ENCODE measurements around the gene FMNL2. TPM values are rescaled to one million over a fixed set of nuclear protein-coding genes. Genes with fewer than 3 reads are reported as not detected.

The FMNL2 gene
- total and polyA plus RNA-seq, 4 donors, result 1.5 to 9.3 (median 5.1) TPM

- WGBS, result 44% methylated on average over 12 of the region's 12 CpGs
- H3K9me3 ChIP-seq (ENCODE audit: control insufficient read depth in 4 of 4, low read length in 3 of 4), result no peaks in the 10 kb centered on the region
- H3K27me3 ChIP-seq (ENCODE audit: control insufficient read depth in 4 of 4, insufficient read depth in 4 of 4, low read length in 3 of 4), result no peaks in the 10 kb centered on the region
- H3K4me1 ChIP-seq (ENCODE audit: control insufficient read depth in 4 of 4, insufficient read depth in 4 of 4, low read length in 3 of 4), result peaks cover 4 to 31% (median 19%) of the 10 kb centered on the region in 4 donors
- TF ChIP-seq RXRA (IDR thresholded peaks at IDR 0.05) (no peak), NR2F2 (IDR thresholded peaks at IDR 0.05) (no peak), SP1 (IDR thresholded peaks at IDR 0.05) (no peak), FOXA2 (IDR thresholded peaks at IDR 0.05) (no peak), ATF3 (IDR thresholded peaks at IDR 0.05) (no peak), YY1 (IDR thresholded peaks at IDR 0.05) (no peak), JUND (IDR thresholded peaks at IDR 0.05) (no peak), CTCF (IDR thresholded peaks at IDR 0.05; ENCODE audit: low read depth, low read length, missing input control) (no peak), HNF4A (conservative IDR thresholded peaks at IDR 0.05) (no peak), GABPA (IDR thresholded peaks at IDR 0.05 in 1 of 2, conservative IDR thresholded peaks at IDR 0.05 in 1 of 2) (no peak), MAX (IDR thresholded peaks at IDR 0.05) (no peak), ZBTB33 (IDR thresholded peaks at IDR 0.05) (no peak)
- H3K36me3 ChIP-seq (ENCODE audit: control insufficient read depth in 4 of 4, insufficient read depth in 3 of 4, low read depth in 1 of 4, low read length in 3 of 4), result no peaks in the 10 kb centered on the region
- H3K9ac ChIP-seq (ENCODE audit: low read depth in 1 of 2, low read length in 2 of 2), result peak overlapping the region in 1 of 2 donors; percentile 14
- H3K27ac ChIP-seq (ENCODE audit: low read depth in 1 of 2, low read length in 2 of 2), result no peak overlapping the region
- no peak overlapping the region for H3K4me3 ChIP-seq (ENCODE audit: low read depth in 1 of 3, low read length in 3 of 3)
- DNase-seq (ENCODE audit: low spot score), result no peak
Observed at GRCh38 chr2:152470861-152471854, 136.2 kb downstream of the FMNL2 start.

- peaks cover 4 to 34% (median 19%) of the 10 kb centered on the region in 4 donors for H3K4me1 ChIP-seq (ENCODE audit: control insufficient read depth in 4 of 4, insufficient read depth in 4 of 4, low read length in 3 of 4)
- no peaks in the 10 kb centered on the region for H3K27me3 ChIP-seq (ENCODE audit: control insufficient read depth in 4 of 4, insufficient read depth in 4 of 4, low read length in 3 of 4)
- no peak overlapping the region for H3K27ac ChIP-seq (ENCODE audit: low read depth in 1 of 2, low read length in 2 of 2)
- TF ChIP-seq HNF4A (conservative IDR thresholded peaks at IDR 0.05), result peak in 1 of 2 donors; percentile 8
- no peak for TF ChIP-seq GABPA (IDR thresholded peaks at IDR 0.05 in 1 of 2, conservative IDR thresholded peaks at IDR 0.05 in 1 of 2)
- no peak for TF ChIP-seq FOXA1 (IDR thresholded peaks at IDR 0.05)
- no peak for TF ChIP-seq ATF3 (IDR thresholded peaks at IDR 0.05)
- no peaks in the 10 kb centered on the region for H3K9me3 ChIP-seq (ENCODE audit: control insufficient read depth in 4 of 4, low read length in 3 of 4)
- no peak overlapping the region for H3K9ac ChIP-seq (ENCODE audit: low read depth in 1 of 2, low read length in 2 of 2)
- no peaks in the 10 kb centered on the region for H3K36me3 ChIP-seq (ENCODE audit: control insufficient read depth in 4 of 4, insufficient read depth in 3 of 4, low read depth in 1 of 4, low read length in 3 of 4)
- 47% methylated on average over 1 of the region's 1 CpG for WGBS
- H3K4me3 ChIP-seq (ENCODE audit: low read depth in 1 of 3, low read length in 3 of 3), result no peak overlapping the region
- no peak for DNase-seq (ENCODE audit: low spot score)
Observed at GRCh38 chr2:152472481-152472887, 137.5 kb downstream of the FMNL2 start.
